Urinary bladder (tissue), 4 donors: ENCODE data around the gene WDR87. TPM values are rescaled to one million over a fixed set of nuclear protein-coding genes. Genes with fewer than 3 reads are reported as not detected.

Experiments
- DNase-seq: peaks from one replicate; pipeline ENCODE4 v3.0.0-alpha.2; 2015; ENCODE audit errors: extremely low spot score
- H3K27ac ChIP-seq: one replicate; pipeline ENCODE4 v1.5.1; 2013; ENCODE audit warnings: low read depth, mild to moderate bottlenecking, moderate library complexity
- H3K36me3 ChIP-seq: one replicate; pipeline ENCODE4 v1.6.1; 2013; ENCODE audit warnings: mild to moderate bottlenecking, moderate library complexity; ENCODE audit not compliant: insufficient read depth
- H3K4me1 ChIP-seq: one replicate; pipeline ENCODE4 v1.6.1; 2013; ENCODE audit warnings: mild to moderate bottlenecking, moderate library complexity; ENCODE audit not compliant: insufficient read depth
- H3K4me3 ChIP-seq: one replicate; pipeline ENCODE4 v1.5.1; 2013; ENCODE audit warnings: low read depth, low read length
- WGBS: extraction: QIAGEN DNeasy Blood & Tissue Kit; methylation state at CpG from one replicate; pipeline ENCODE4 v1.1.7; 2013; 5-methylcytosine and 5-hydroxymethylcytosine counted together
- polyA plus RNA-seq: library from polyadenylated mRNA; stranded (reverse); fragments of 200-250 nt; gene quantifications from one replicate; pipeline ENCODE4 v1.2.3, GENCODE V29; 2013
- total RNA-seq: library from RNA; depleted of rRNA; stranded (reverse); fragments of >200 nt; gene quantifications from one replicate; pipeline ENCODE4 v1.2.3, GENCODE V29; 2014
- donor health status: healthy with polysubstance abuse.
- donor health status: healthy.

WDR87 gene
- not detected for total RNA-seq
- not detected for polyA plus RNA-seq

- DNase-seq = no peak
- Histone ChIP-seq H3K27ac (no peak within 1 kb of the TSS), H3K4me3 (peak within 1 kb of the TSS; percentile 99), H3K36me3 (no peaks in the 10 kb centered on the region), H3K4me1 (no peaks in the 10 kb centered on the region)
- 6% methylated on average over 63 of the region's 63 CpGs for WGBS
Measured at GRCh38 chr19:37905946-37906868, at the start of gene WDR87. TSS of gene WDR87 (minus strand) at chr19:37906594. CDS start at chr19:37898239, 8,355 bp downstream.

GRCh38 chr19:37955986-37956385 is 49.6 kb upstream of the WDR87 start:
- no peaks in the 10 kb centered on the region for H3K36me3 ChIP-seq
- no peak for DNase-seq
- H3K4me1 ChIP-seq = peaks cover 2% of the 10 kb centered on the region
- H3K4me3 ChIP-seq = no peak overlapping the region
- no peak overlapping the region for H3K27ac ChIP-seq
- WGBS = 87% methylated on average over 8 of the region's 8 CpGs

- Histone ChIP-seq H3K27ac (no peak overlapping the region), H3K4me3 (no peak overlapping the region), H3K36me3 (no peaks in the 10 kb centered on the region), H3K4me1 (peaks cover 2% of the 10 kb centered on the region)
- 63% methylated on average over 10 of the region's 10 CpGs for WGBS
- no peak for DNase-seq
Measured at GRCh38 chr19:37954421-37954874, 48.1 kb upstream of the WDR87 start.

- no peak for DNase-seq
- WGBS = 32% methylated on average over 1 of the region's 1 CpG
- Histone ChIP-seq H3K4me1 (peaks cover 2% of the 10 kb centered on the region), H3K27ac (no peak overlapping the region), H3K4me3 (no peak overlapping the region), H3K36me3 (no peaks in the 10 kb centered on the region)
Measured at GRCh38 chr19:37953918-37954303, 47.5 kb upstream of the WDR87 start.

GRCh38 chr19:37953171-37953917 is 47.0 kb upstream of the WDR87 start:
- peaks cover 2% of the 10 kb centered on the region for H3K4me1 ChIP-seq
- no peaks in the 10 kb centered on the region for H3K36me3 ChIP-seq
- 77% methylated on average over 11 of the region's 11 CpGs for WGBS
- no peak overlapping the region for H3K4me3 ChIP-seq
- no peak for DNase-seq
- H3K27ac ChIP-seq = no peak overlapping the region

- Histone ChIP-seq H3K36me3 (no peaks in the 10 kb centered on the region), H3K4me3 (no peak overlapping the region), H3K27ac (no peak overlapping the region), H3K4me1 (peaks cover 2% of the 10 kb centered on the region)
- DNase-seq = no peak
- WGBS = 80% methylated on average over 4 of the region's 4 CpGs
Measured at GRCh38 chr19:37951816-37952210, 45.4 kb upstream of the WDR87 start.

- no peak for DNase-seq
- H3K4me1 ChIP-seq = peaks cover 2% of the 10 kb centered on the region
- no peak overlapping the region for H3K27ac ChIP-seq
- no peak overlapping the region for H3K4me3 ChIP-seq
- 89% methylated on average over 25 of the region's 25 CpGs for WGBS
- H3K36me3 ChIP-seq = no peaks in the 10 kb centered on the region
Measured at GRCh38 chr19:37950471-37951175, 44.2 kb upstream of the WDR87 start.

GRCh38 chr19:37948362-37948761 is 42.0 kb upstream of the WDR87 start:
- Histone ChIP-seq H3K4me1 (no peaks in the 10 kb centered on the region), H3K36me3 (no peaks in the 10 kb centered on the region), H3K27ac (no peak overlapping the region), H3K4me3 (no peak overlapping the region)
- 90% methylated on average over 6 of the region's 6 CpGs for WGBS
- DNase-seq = no peak

- Histone ChIP-seq H3K4me3 (no peak overlapping the region), H3K36me3 (no peaks in the 10 kb centered on the region), H3K27ac (no peak overlapping the region), H3K4me1 (no peaks in the 10 kb centered on the region)
- no peak for DNase-seq
- WGBS = 86% methylated on average over 5 of the region's 5 CpGs
Measured at GRCh38 chr19:37947778-37948177, 41.4 kb upstream of the WDR87 start.

- 97% methylated on average over 6 of the region's 6 CpGs for WGBS
- no peak for DNase-seq
- Histone ChIP-seq H3K27ac (no peak overlapping the region), H3K4me3 (no peak overlapping the region), H3K36me3 (no peaks in the 10 kb centered on the region), H3K4me1 (no peaks in the 10 kb centered on the region)
Measured at GRCh38 chr19:37946132-37946531, 39.7 kb upstream of the WDR87 start.

- DNase-seq = no peak
- no peak overlapping the region for H3K27ac ChIP-seq
- H3K36me3 ChIP-seq = no peaks in the 10 kb centered on the region
- no peak overlapping the region for H3K4me3 ChIP-seq
- WGBS = 88% methylated on average over 5 of the region's 5 CpGs
- no peaks in the 10 kb centered on the region for H3K4me1 ChIP-seq
Measured at GRCh38 chr19:37943480-37943879, 37.1 kb upstream of the WDR87 start.

- 89% methylated on average over 6 of the region's 6 CpGs for WGBS
- Histone ChIP-seq H3K36me3 (no peaks in the 10 kb centered on the region), H3K4me3 (no peak overlapping the region), H3K4me1 (no peaks in the 10 kb centered on the region), H3K27ac (no peak overlapping the region)
- DNase-seq = no peak
Measured at GRCh38 chr19:37942516-37942902, 36.1 kb upstream of the WDR87 start.

GRCh38 chr19:37941782-37942515 is 35.6 kb upstream of the WDR87 start:
- Histone ChIP-seq H3K4me3 (no peak overlapping the region), H3K4me1 (no peaks in the 10 kb centered on the region), H3K27ac (no peak overlapping the region), H3K36me3 (no peaks in the 10 kb centered on the region)
- no peak for DNase-seq
- 74% methylated on average over 12 of the region's 12 CpGs for WGBS
